Keratinocyte (primary cell): Measurements from ENCODE around the gene TMEM74B. TPM values are rescaled to one million over a fixed set of nuclear protein-coding genes. Genes with fewer than 3 reads are reported as not detected.

Experiments used
- DNase-seq: peaks from one replicate; pipeline ENCODE4 v3.0.0-alpha.2; 2011; ENCODE audit warnings: low read depth, missing footprints, low spot score
- FAIRE-seq: peaks from 2 replicates; lab custom pipeline; 2011; peaks lifted over from hg19 to GRCh38; lab: Jason Lieb, UNC
- H2AFZ ChIP-seq: 2 replicates; pipeline ENCODE4 v1.6.0; 2012; ENCODE audit warnings: low read length, control low read depth, inconsistent platforms; ENCODE audit not compliant: control insufficient read depth
- H3K27ac ChIP-seq: 2 replicates; pipeline ENCODE4 v1.5.1; 2011; ENCODE audit warnings: low read length; ENCODE audit not compliant: control insufficient read depth, insufficient read depth
- H3K27me3 ChIP-seq: 3 replicates; pipeline ENCODE4 v1.6.0; 2011; ENCODE audit warnings: low read length; ENCODE audit not compliant: control insufficient read depth, insufficient read depth; ENCODE audit errors: extremely low read depth
- H3K36me3 ChIP-seq, 2 experiments: 2 replicates in 1 of 2; 3 replicates in 1 of 2; pipeline ENCODE4 v1.5.1; 2011; ENCODE audit warnings: low read length in 2 of 2, mild to moderate bottlenecking in 1 of 2; ENCODE audit not compliant: control insufficient read depth in 2 of 2, insufficient read depth in 2 of 2; ENCODE audit errors: extremely low read depth in 1 of 2
- H3K4me1 ChIP-seq: 3 replicates; pipeline ENCODE4 v1.5.1; 2011; ENCODE audit warnings: low read length; ENCODE audit not compliant: control insufficient read depth, insufficient read depth; ENCODE audit errors: extremely low read depth
- H3K4me2 ChIP-seq: 3 replicates; pipeline ENCODE4 v1.6.0; 2011; ENCODE audit warnings: low read depth, low read length; ENCODE audit not compliant: control insufficient read depth, insufficient read depth; ENCODE audit errors: extremely low read depth
- H3K4me3 ChIP-seq, 3 experiments: fragments of 200-600 bp in 1 of 3; sonication (generic) in 1 of 3; 2 replicates in 2 of 3; 3 replicates in 1 of 3; pipeline ENCODE4 v1.5.1; 2011 to 2016; ENCODE audit warnings: low read length in 3 of 3, mild to moderate bottlenecking in 3 of 3, control low read depth in 2 of 3, inconsistent platforms in 1 of 3, low read depth in 1 of 3, mixed read lengths in 1 of 3, mixed run types in 1 of 3, moderate library complexity in 1 of 3; ENCODE audit not compliant: control insufficient read depth in 2 of 3, insufficient read depth in 2 of 3; ENCODE audit errors: extremely low read depth in 1 of 3
- H3K79me2 ChIP-seq: 2 replicates; pipeline ENCODE4 v1.6.0; 2012; ENCODE audit warnings: low read length; ENCODE audit not compliant: control insufficient read depth, insufficient read depth
- H3K9ac ChIP-seq: 3 replicates; pipeline ENCODE4 v1.6.0; 2011; ENCODE audit warnings: low read length; ENCODE audit not compliant: control insufficient read depth, insufficient read depth; ENCODE audit errors: extremely low read depth
- H3K9me1 ChIP-seq: 3 replicates; pipeline ENCODE4 v1.6.0; 2011; ENCODE audit warnings: low read length; ENCODE audit not compliant: control insufficient read depth, insufficient read depth; ENCODE audit errors: extremely low read depth
- H3K9me3 ChIP-seq: 2 replicates; pipeline ENCODE4 v1.5.1; 2012; ENCODE audit warnings: low read depth, low read length; ENCODE audit not compliant: control insufficient read depth
- H4K20me1 ChIP-seq: 3 replicates; pipeline ENCODE4 v1.6.0; 2011; ENCODE audit warnings: low read length; ENCODE audit not compliant: control insufficient read depth, insufficient read depth; ENCODE audit errors: extremely low read depth
- CTCF ChIP-seq, 3 experiments: IDR thresholded peaks in 1 of 3; conservative IDR thresholded peaks in 1 of 3; optimal IDR thresholded peaks in 1 of 3; 2 replicates in 2 of 3; 3 replicates in 1 of 3; pipeline versions ENCODE3 to v1.5.1; 2011; ENCODE audit warnings: low read length in 3 of 3, mild to moderate bottlenecking in 3 of 3, moderate library complexity in 2 of 3, control low read depth in 1 of 3, inconsistent platforms in 1 of 3; ENCODE audit not compliant: insufficient read depth in 2 of 3; ENCODE audit errors: extremely low read depth in 1 of 3
- EZH2 ChIP-seq: IDR thresholded peaks from one replicate; pipeline ENCODE4 v1.6.1; 2012; ENCODE audit warnings: inconsistent platforms, mild to moderate bottlenecking, low read length, moderate library complexity
- dilution Hi-C: fragments of 300-500 bp; cut with MboI; formaldehyde crosslinking; loops from one replicate; pipeline ENCODE4 v1.7.0; 2020; ENCODE audit warnings: low sequenced_read_pairs; ENCODE audit not compliant: extremely low pct_ligation_motif_present
- polyA plus RNA-seq, 5 experiments: library from polyadenylated mRNA; depleted of rRNA in 3 of 5; stranded (reverse) in 3 of 5; stranded (forward) in 1 of 5; unstranded in 1 of 5; fragments of >200 nt; gene quantifications; 1 replicate in 1 of 5; 2 replicates in 3 of 5; 3 replicates in 1 of 5; pipeline versions ENCODE4 v1.2.1 to v1.2.3, GENCODE V29; 2011 to 2012; ENCODE audit warnings: missing spikeins in 2 of 5, low read depth in 1 of 5, low replicate concordance in 1 of 5

The TMEM74B gene
- polyA plus RNA-seq, 1 donor (not counting 4 experiments of a cell fraction or from before 2014, with no cell fraction given) = 0.58 TPM

DNA sequence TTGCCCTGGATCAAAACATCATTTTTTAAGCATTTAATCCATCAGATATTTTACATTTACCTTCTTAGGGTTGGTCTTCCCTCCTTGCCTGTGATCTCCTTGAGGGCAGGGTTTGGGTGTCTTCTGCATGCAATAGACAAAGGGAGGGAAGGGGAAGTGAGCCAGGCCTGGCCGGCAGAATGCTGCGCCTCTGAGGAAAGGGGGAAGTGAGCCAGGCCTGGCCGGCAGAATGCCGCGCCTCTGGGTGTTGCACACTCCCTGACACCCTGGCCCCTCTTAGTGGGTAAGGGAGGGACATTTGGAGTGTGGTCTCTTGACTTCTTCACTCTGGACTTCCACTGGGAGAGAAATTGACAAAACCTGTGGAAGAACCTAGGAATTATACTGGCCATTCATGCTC is 53.9 kb downstream of the TMEM74B start:
- H3K27ac ChIP-seq = no peak overlapping the region
- H3K4me2 ChIP-seq = no peak overlapping the region
- H2AFZ ChIP-seq = no peak overlapping the region
- TF ChIP-seq CTCF (optimal IDR thresholded peaks at IDR 0.05 in 1 of 3, IDR thresholded peaks at IDR 0.05 in 1 of 3, conservative IDR thresholded peaks at IDR 0.05 in 1 of 3; ENCODE audit: extremely low read depth in 1 of 3, insufficient read depth in 2 of 3, low read length in 3 of 3) (no peak), EZH2 (no peak)
- H3K4me3 ChIP-seq = no peak overlapping the region
- H3K36me3 ChIP-seq = peaks cover 29 to 43% of the 10 kb centered on the region in 2 experiments
- no peaks in the 10 kb centered on the region for H3K9me3 ChIP-seq
- no peaks in the 10 kb centered on the region for H3K27me3 ChIP-seq
- dilution Hi-C loops = no loop called here
- FAIRE-seq = no peak
- DNase-seq = no peak
- no peaks in the 10 kb centered on the region for H4K20me1 ChIP-seq
- peaks cover 38% of the 10 kb centered on the region for H3K79me2 ChIP-seq
- no peak overlapping the region for H3K9ac ChIP-seq
- no peaks in the 10 kb centered on the region for H3K4me1 ChIP-seq
- H3K9me1 ChIP-seq = no peaks in the 10 kb centered on the region

Other genes starting within 250 kb of the TMEM74B start
- not detected in 3 replicates for gene RSPO4, start 182.7 kb downstream of the TMEM74B start, polyA plus RNA-seq
- 32.0 to 269 TPM (median 58.5 TPM) in 3 replicates for gene PSMF1, start 66.4 kb downstream of the TMEM74B start, polyA plus RNA-seq
- gene C20orf202, start 18.5 kb upstream of the TMEM74B start, polyA plus RNA-seq = not detected in 3 replicates
- gene RAD21L1, start 41.1 kb upstream of the TMEM74B start, polyA plus RNA-seq = 0.06 TPM in 1 of 3 replicates, not detected in the others
- 1.3 to 2.4 TPM (median 1.4 TPM) in 3 replicates for gene SNPH, start 81.3 kb upstream of the TMEM74B start, polyA plus RNA-seq
- gene SDCBP2, start 144.2 kb upstream of the TMEM74B start, polyA plus RNA-seq = 27.8 to 78.9 TPM (median 36.0 TPM) in 3 replicates
- gene FKBP1A, start 208.1 kb upstream of the TMEM74B start, polyA plus RNA-seq = 776 to 1,168 TPM (median 1,010 TPM) in 3 replicates